Measurements from ENCODE around the gene SLC25A29.
A peak's percentile ranks its signal among the peaks of the same experiment; 100 is the strongest.

SLC25A29 gene

GRCh38 chr14:100332071-100332639 is 25.9 kb upstream of the SLC25A29 start:
- DNase-seq (ENCODE audit: low read depth in 1 of 2, low spot score in 1 of 2): no peak

DNA sequence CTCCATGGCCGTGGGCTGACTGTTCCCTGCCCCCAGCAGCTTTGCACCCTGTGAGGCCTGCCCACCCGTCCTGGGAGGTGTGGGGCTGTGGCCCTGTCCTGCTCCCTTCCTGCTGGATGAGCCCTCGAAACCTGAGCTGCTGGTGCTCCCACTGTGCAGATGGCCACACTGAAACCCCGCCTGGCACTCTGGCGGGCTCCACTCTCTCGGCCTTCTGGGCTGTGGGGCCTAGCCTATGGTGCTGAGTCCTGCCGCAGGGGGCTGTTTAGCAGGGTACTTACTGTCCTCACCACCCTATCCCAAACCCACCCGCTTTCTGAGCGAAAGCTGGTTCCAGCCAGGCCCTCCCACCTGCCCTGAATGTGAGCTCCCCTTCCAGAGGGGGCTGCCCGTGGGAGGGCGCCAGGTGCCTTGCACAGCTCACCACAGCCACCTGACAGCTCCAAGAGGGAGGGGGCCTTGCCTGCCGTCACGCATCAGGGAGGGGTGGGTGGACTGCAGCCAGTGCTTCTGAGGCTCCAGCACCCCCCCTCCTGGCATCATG is 24.2 kb upstream of the SLC25A29 start:
- no peak for DNase-seq (ENCODE audit: low read depth in 1 of 2, low spot score in 1 of 2)

DNA sequence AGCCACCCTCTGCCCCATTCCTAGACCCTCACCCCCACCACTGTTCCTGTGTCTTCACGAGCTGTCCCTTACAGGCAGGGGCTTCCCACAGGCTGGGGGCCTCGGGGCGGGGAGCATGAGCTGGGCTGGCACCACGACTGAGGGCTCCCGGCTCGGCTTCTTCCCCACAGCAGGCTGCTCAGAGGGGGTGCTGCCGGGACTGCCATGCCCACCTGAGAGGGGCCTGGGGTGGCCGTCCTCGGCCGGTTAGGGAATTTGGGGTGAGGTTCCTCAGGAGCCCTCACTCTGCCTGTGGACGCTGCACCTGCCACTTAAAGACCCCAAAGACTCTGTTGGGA is 23.7 kb upstream of the SLC25A29 start:
- DNase-seq (ENCODE audit: low read depth in 1 of 2, low spot score in 1 of 2): no peak

DNA sequence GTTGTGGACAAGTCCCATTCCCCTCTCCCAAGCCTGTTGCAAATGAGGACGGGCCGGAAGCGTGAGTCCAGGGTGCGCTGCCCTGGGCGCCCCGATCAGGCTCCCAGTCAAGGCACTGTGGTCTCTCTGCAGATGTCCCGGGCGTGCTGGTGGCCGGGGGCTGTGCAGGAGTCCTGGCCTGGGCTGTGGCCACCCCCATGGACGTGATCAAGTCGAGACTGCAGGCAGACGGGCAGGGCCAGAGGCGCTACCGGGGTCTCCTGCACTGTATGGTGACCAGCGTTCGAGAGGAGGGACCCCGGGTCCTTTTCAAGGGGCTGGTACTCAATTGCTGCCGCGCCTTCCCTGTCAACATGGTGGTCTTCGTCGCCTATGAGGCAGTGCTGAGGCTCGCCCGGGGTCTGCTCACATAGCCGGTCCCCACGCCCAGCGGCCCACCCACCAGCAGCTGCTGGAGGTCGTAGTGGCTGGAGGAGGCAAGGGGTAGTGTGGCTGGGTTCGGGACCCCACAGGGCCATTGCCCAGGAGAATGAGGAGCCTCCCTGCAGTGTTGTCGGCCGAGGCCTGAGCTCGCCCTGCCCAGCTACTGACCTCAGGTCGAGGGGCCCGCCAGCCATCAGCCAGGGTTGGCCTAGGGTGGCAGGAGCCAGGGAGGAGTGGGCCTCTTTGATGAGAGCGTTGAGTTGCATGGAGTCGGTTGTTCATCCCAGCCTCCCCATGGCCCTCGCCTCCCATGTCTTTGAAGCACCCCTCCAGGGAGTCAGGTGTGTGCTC is 23.2 kb upstream of the SLC25A29 start:
- DNase-seq (ENCODE audit: low read depth in 1 of 2, low spot score in 1 of 2): no peak

DNA sequence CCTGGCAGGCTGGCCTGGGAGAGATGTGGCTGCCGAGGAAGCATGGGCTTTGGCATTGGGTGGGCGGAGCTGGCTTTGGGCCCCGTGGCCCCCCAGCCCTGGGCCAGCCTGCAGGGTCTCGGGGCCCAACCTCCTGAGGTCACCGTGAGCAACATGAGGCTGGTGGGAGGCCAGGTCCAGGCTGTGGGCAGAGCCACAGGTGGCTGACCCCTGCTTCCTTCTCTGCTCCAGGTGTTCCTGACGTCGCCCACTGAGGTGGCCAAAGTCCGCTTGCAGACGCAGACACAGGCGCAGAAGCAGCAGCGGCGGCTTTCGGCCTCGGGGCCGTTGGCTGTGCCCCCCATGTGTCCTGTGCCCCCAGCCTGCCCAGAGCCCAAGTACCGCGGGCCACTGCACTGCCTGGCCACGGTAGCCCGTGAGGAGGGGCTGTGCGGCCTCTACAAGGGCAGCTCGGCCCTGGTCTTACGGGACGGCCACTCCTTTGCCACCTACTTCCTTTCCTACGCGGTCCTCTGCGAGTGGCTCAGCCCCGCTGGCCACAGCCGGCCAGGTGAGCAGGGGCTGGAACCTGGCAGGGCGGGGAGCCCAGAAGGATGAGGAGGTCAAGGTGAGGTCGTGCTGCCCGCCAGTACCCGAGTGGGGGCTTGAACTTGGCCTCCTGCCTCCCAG is 22.4 kb upstream of the SLC25A29 start:
- DNase-seq (ENCODE audit: low read depth in 1 of 2, low spot score in 1 of 2): no peak

DNA sequence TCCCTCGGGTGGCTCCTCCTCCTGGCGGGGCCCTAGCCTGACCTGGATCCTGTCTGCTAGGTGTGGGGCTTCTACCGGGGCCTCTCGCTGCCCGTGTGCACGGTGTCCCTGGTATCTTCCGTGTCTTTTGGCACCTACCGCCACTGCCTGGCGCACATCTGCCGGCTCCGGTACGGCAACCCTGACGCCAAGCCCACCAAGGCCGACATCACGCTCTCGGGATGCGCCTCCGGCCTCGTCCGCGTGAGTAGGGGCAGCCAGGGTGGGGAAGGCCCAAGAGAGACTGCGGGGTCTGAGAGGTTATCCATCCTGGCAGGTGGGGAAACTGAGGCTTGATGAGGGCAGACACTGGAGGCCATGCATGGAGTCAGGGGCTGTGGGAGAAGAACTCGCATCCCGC is 20.9 kb upstream of the SLC25A29 start:
- no peak for DNase-seq (ENCODE audit: low read depth in 1 of 2, low spot score in 1 of 2)

GRCh38 chr14:100325958-100326357 is 19.7 kb upstream of the SLC25A29 start:
- no peak for DNase-seq (ENCODE audit: low read depth in 1 of 2, low spot score in 1 of 2)

DNA sequence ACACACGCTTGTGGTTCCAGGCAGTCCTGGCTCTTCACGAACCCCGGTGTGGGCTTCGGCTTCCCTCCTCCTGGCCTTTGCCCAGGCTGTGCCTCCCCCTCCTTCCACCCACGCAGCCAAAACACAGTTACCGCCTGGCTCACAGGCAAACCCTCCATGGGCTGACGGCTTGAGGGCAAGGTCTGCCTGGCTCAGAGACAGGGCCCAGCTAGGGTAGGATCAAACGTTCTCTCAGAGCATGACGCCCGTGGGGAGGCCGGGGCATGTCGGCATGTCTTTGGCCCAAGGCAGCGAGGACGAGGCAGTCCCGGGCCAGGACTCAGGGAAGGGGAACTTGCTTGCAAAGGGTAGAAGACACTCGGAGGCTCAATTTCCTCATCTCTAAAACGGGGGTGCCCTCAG is 19.0 kb upstream of the SLC25A29 start:
- DNase-seq (ENCODE audit: low read depth in 1 of 2, low spot score in 1 of 2): no peak

DNA sequence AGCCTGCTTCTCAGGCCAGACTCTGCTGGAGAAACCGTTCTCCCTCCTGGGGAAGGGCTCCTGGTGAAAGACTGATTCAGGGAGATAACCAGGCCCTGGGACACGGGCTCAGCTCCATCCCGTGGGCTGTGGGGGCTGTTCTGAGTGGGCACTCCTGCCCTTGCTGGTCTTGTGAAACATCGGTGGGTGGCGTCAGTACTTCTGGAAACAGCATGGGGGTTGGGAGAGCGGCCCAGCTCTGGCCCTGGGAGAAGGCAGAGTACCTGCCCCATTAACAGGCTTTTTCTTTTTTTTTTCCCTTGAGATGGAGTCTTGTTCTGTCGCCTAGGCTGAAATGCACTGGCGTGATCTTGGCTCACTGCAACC is 17.7 kb upstream of the SLC25A29 start:
- DNase-seq (ENCODE audit: low read depth in 1 of 2, low spot score in 1 of 2): no peak

- DNase-seq (ENCODE audit: low read depth in 1 of 2, low spot score in 1 of 2): no peak
Measured at GRCh38 chr14:100323121-100323941, 17.1 kb upstream of the SLC25A29 start, which contains the start of gene SLC25A47. Gene SLC25A47, plus strand, starts transcription at chr14:100323339. Its CDS starts 76 bp downstream, at chr14:100323415.

DNA sequence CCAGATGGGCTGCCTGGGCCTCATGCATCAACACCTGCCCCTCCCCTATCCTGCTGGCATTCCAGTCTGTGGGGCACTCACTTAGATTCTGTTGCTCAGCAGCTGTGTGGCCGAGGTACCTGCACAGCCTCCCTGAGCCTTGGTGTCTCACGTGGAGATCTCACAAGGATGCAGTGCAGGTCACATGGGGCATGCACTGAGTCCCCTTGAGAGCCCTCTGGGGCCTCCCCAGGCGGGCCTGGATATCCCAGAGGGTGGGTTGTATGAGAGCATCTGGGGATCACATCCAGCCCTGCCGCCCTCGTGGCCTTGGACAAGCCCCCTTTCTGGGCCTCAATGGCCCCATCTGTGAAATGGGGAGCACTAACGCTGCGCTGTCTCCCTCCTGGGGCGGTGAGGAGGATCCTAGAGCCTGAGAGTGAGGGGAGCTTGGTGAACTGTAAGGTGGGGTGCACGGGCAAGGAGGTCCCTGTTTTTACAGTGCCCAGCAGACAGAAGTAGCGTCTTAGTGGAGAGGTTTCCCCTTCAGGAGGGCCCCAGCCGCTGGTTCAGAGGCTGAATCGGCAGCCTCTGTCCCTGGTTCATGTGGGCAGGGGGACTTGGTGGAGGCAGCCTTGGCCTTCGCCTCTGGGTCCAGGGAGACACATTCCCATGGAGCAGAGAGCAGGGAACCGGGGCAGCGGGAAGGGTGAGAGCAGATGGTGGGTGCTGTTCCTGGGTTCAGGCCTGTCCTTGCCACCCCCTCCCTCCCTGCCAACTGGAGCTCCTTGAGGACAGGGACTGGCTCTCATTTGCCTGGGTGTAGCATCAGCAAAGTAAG is 16.1 kb upstream of the SLC25A29 start:
- no peak for DNase-seq (ENCODE audit: low read depth in 1 of 2, low spot score in 1 of 2)

DNA sequence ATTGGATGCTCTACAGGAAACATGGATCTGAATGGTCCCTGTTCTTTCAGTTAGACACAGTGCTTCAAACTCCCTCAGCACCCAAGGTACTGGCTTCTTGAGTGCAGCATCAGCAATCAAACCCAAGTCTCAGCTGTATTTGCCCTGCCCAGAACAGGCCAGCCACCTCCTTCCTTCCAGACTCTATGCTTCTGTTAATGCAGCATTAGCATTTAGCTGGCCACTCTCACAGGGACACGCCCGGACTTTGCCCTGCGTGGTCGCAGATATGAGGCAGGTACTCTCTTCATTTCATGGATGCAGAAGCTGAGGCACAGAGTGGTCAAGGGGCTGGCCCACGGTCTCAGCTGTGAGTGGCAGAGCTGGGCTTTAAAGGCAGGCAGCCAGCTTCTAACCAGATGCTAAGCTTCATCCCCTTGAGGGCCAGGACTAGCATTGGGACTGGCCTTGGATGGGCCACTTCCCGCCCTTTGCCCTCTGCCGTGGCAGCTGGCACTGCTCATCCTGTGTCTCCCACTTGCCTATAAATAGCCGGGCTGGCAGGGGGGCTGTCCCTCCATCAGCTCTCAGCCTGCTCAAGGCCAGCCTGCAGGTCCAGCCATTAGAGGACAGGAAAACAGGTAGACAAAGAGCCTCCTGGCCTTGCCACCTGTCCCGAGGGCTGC is 15.4 kb upstream of the SLC25A29 start:
- no peak for DNase-seq (ENCODE audit: low read depth in 1 of 2, low spot score in 1 of 2)

DNA sequence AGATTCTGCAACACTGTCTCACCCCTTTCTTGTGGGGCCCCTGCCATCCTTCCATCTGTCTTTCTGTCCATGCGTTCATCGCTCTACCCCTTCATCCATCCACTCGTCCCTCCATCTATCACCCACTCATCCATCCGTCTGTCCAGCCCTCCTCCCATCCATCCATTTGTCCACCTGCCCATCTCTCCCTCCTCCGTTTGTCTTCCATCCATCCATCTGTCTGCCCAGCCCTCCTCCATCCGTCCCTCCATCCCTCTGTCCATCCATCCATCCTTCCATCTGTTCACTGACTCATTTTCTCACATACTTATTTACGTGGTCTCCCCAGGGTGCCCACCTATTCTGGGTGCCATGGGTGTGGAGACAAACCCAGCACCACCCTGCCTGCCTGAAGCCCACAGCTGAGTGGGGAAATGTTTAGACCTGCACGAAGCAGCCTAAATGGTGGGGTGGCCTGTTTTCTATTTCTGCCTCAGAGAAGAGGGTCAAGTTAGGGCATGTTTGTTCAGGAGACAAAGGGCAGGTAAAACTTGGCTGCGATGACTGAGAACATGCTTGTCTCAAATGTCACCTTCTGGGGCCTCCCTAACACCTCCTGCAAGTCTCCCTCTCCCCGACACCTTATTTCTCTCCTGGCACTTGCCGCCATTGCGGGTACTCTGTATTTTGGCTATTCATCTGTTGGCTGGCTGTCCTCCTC is 14.1 kb upstream of the SLC25A29 start:
- no peak for DNase-seq (ENCODE audit: low read depth in 1 of 2, low spot score in 1 of 2)

GRCh38 chr14:100317912-100318808 is 11.9 kb upstream of the SLC25A29 start:
- DNase-seq (ENCODE audit: low read depth in 1 of 2, low spot score in 1 of 2): peak; percentile 36 to 53

GRCh38 chr14:100317389-100317788 is 11.1 kb upstream of the SLC25A29 start:
- DNase-seq (ENCODE audit: low read depth in 1 of 2, low spot score in 1 of 2): no peak

- DNase-seq (ENCODE audit: low read depth in 1 of 2, low spot score in 1 of 2): no peak
Measured at GRCh38 chr14:100314724-100315123, 8.5 kb upstream of the SLC25A29 start.

DNA sequence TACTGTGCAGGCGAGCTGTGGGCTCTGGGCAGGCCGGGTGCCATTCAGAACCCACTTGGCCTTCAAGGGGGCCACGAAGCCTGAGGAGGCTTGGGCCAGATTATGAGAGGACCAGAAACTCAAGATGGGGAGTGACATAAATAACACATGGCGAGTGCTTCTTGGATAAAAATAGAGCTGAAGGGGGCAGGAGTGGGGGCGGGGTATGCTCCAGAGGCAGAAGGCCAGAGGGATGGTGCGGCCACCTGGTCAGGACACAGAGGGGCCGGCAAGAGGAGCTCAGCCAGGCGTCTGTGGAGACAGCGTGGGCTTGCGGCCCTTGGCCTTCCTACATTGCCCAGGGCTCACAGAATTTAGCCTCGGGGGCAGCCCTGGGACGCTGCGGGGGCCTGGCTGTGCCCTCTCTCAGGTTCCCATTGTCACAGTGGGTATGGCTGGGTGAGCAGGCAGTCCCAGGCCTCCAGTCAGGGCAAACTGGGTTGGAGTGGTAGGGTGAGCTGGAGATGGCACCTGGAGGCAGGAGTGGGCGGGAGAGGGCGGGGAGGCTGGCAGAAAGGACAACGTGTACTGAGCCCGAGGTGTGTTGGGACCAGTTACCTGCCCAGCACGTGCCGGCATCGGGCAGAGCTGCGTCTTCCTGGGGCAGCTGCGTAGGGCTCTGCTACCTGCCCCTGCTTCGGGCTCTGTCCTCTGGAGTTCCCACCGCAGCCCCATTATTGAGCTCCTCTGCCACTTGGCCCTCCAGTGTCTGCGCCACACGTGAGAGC is 7.4 kb upstream of the SLC25A29 start:
- no peak for DNase-seq (ENCODE audit: low read depth in 1 of 2, low spot score in 1 of 2)

All from stimulated activated CD4-positive, alpha-beta T cell treated with anti-CD3 and anti-CD28 coated beads, Interleukin-15, amount 100 ng/mL, for 1 hour (primary cell).